GM19463 (cell line): ENCODE data around the gene TK1.

Experiments used
- ATAC-seq: cut with Tn5 transposase; IDR thresholded peaks from one replicate; pipeline ENCODE4 v1.9.1; 2021; ENCODE audit warnings: mild to moderate bottlenecking, moderate library complexity; ENCODE audit not compliant: unreplicated experiment

Gene TK1

DNA sequence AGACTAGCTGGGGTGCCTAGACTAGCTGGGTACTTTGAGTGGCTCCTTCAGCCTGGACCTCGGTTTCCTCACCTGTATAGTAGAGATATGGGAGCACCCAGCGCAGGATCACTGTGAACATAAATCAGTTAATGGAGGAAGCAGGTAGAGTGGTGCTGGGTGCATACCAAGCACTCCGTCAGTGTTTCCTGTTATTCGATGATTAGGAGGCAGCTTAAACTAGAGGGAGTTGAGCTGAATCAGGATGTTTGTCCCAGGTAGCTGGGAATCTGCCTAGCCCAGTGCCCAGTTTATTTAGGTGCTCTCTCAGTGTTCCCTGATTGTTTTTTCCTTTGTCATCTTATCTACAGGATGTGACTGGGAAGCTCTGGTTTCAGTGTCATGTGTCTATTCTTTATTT is 36.2 kb upstream of the TK1 start:
- no peak for ATAC-seq

- ATAC-seq, result no peak
Observed at GRCh38 chr17:78219396-78220150, 32.7 kb upstream of the TK1 start.

- ATAC-seq, result no peak
Observed at GRCh38 chr17:78214706-78215061, 27.8 kb upstream of the TK1 start.

DNA sequence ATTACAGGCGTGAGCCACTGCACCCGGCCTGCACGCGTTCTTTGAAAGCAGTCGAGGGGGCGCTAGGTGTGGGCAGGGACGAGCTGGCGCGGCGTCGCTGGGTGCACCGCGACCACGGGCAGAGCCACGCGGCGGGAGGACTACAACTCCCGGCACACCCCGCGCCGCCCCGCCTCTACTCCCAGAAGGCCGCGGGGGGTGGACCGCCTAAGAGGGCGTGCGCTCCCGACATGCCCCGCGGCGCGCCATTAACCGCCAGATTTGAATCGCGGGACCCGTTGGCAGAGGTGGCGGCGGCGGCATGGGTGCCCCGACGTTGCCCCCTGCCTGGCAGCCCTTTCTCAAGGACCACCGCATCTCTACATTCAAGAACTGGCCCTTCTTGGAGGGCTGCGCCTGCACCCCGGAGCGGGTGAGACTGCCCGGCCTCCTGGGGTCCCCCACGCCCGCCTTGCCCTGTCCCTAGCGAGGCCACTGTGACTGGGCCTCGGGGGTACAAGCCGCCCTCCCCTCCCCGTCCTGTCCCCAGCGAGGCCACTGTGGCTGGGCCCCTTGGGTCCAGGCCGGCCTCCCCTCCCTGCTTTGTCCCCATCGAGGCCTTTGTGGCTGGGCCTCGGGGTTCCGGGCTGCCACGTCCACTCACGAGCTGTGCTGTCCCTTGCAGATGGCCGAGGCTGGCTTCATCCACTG is 27.3 kb upstream of the TK1 start, which contains the start of gene BIRC5:
Gene BIRC5, plus strand, starts transcription at position 238 of the 690 bp plus-strand sequence. Its CDS starts 64 bp downstream, at position 302.
- peak; percentile 76 for ATAC-seq

GRCh38 chr17:78211032-78211431 is 24.2 kb upstream of the TK1 start:
- no peak for ATAC-seq

DNA sequence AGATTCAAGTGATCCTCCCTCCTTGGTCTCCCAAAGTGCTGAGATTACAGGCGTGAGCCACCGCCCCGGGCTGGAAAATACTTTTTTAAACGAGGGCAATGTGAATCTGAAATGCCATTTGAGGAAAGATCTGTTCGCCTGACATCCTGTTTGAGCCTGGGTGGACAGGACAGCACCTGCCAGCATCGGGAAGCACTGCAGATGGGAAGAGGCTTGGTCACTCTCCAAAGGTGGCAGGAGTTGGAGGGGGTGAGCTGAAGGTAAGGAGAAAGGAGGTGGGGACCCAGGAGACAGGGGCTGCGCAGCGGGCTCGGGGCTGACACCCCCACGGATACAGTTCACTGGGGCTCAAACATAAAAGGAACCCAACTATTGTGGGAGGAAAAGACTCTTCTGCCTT is 23.3 kb upstream of the TK1 start:
- ATAC-seq, result no peak

- ATAC-seq, result no peak
Observed at GRCh38 chr17:78208486-78208885, 21.6 kb upstream of the TK1 start.

GRCh38 chr17:78206298-78206697 is 19.4 kb upstream of the TK1 start:
- no peak for ATAC-seq

DNA sequence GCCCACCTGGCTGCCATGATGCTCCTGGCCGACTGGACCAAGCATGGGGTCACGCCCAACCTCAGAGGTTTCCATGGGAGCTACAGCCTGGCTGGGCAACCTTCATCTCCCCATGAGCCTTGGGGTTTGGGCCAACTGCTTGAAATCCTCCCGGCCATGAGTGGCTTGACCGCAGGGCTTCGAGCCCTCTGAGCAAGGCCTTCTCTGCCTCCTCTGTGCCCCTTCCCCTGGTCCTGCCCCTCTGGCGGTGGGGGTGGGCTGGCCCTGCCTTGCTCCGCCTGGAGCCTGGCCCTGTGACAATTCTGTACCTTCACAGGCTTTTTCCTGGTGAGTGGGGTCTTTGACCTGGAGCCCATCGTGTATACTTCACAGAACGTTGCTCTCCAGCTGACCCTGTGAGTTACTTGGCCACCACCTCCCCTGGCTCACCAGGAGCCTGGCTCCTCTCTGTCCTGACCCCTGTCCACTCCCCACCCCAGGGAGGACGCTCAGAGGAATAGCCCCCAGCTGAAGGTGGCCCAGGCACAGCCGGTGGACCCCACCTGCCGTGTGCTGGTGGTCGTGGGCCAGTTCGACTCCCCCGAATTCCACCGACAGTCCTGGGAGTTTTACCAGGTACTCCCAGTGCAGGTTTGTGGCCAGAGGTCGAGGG is 18.4 kb upstream of the TK1 start:
- no peak for ATAC-seq

GRCh38 chr17:78204387-78205123 is 17.7 kb upstream of the TK1 start:
- ATAC-seq, result no peak

- ATAC-seq, result no peak
Observed at GRCh38 chr17:78202666-78203065, 15.8 kb upstream of the TK1 start.

- ATAC-seq, result no peak
Observed at GRCh38 chr17:78200451-78200850, 13.6 kb upstream of the TK1 start.

GRCh38 chr17:78197147-78197832 is 10.4 kb upstream of the TK1 start:
- no peak for ATAC-seq

GRCh38 chr17:78196716-78197115 is 9.9 kb upstream of the TK1 start:
- no peak for ATAC-seq

- ATAC-seq, result no peak
Observed at GRCh38 chr17:78185981-78186691, 716 bp downstream of the TK1 start.

GRCh38 chr17:78184868-78185267 is 2.0 kb downstream of the TK1 start:
- ATAC-seq, result no peak

GRCh38 chr17:78184351-78184750 is 2.5 kb downstream of the TK1 start:
- ATAC-seq, result no peak

- no peak for ATAC-seq
Observed at GRCh38 chr17:78183916-78184315, 2.9 kb downstream of the TK1 start.

DNA sequence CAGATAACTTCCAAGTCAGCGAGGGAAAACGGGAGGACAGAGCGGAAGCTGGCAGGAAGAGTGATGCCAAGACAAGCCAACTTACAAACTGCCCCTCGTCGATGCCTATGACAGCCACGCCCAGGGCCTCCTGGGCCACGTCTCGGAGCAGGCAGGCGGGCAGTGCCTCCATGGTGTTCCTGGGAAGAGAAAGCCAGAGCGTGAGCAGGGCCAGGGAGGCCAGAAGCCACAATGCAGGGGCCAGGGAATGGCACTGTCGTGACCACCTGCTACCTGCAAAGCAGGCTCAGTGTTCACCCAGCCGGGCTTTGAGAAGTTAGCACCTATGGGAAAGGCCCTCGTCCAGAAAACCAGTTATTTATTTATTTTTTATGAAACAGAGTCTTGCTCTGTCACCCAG is 4.3 kb downstream of the TK1 start:
- no peak for ATAC-seq

- no peak for ATAC-seq
Observed at GRCh38 chr17:78180508-78180907, 6.3 kb downstream of the TK1 start.
